Calu3 (cell line): ENCODE measurements around the gene DYTN. TPM values are rescaled to one million over a fixed set of nuclear protein-coding genes. Genes with fewer than 3 reads are reported as not detected.

Experiments used
- BruUV-seq: library from RNA; stranded (reverse); fragments of 400-500 nt; replicated peaks from 2 replicates; lab custom pipeline; 2021; lab: Mats Ljungman, UMichigan
- CTCF ChIA-PET: fragments of 300-600 bp; sonication (Branson Sonifier 250); formaldehyde crosslinking; loops from one replicate; lab custom pipeline; 2022; ENCODE audit warnings: antibody characterized with exemption; lab: Charles Lee
- DNase-seq: peaks from one replicate; pipeline ENCODE4 v3.0.0; 2022
- H3K27ac Mint-ChIP-seq: one replicate; pipeline ENCODE4 v1.8.0; 2022; ENCODE audit warnings: mixed read lengths; ENCODE audit not compliant: unreplicated experiment
- H3K27me3 Mint-ChIP-seq: one replicate; pipeline ENCODE4 v1.8.0; 2022; ENCODE audit warnings: mixed read lengths; ENCODE audit not compliant: unreplicated experiment
- H3K36me3 Mint-ChIP-seq: one replicate; pipeline ENCODE4 v1.8.0; 2022; ENCODE audit warnings: mild to moderate bottlenecking, moderate library complexity, mixed read lengths; ENCODE audit not compliant: insufficient read depth, unreplicated experiment
- H3K4me1 Mint-ChIP-seq: one replicate; pipeline ENCODE4 v1.8.0; 2022; ENCODE audit warnings: mild to moderate bottlenecking, low read depth, mixed read lengths; ENCODE audit not compliant: unreplicated experiment
- H3K4me3 Mint-ChIP-seq: one replicate; pipeline ENCODE4 v1.8.0; 2022; ENCODE audit warnings: mild to moderate bottlenecking, low read depth, moderate library complexity, mixed read lengths; ENCODE audit not compliant: unreplicated experiment
- H3K9me3 Mint-ChIP-seq: one replicate; pipeline ENCODE4 v1.8.0; 2022; ENCODE audit warnings: low read depth, mixed read lengths; ENCODE audit not compliant: unreplicated experiment
- CTCF ChIP-seq: fragments of 200-600 bp; IDR thresholded peaks from one replicate; pipeline ENCODE4 v1.8.0; 2022; ENCODE audit warnings: antibody characterized with exemption; ENCODE audit not compliant: unreplicated experiment
- intact Hi-C: fragments of 100-400 bp; cut with micrococcal nuclease; formaldehyde crosslinking; loops from one replicate; pipeline ENCODE4 v1.10.0; 2022; ENCODE audit not compliant: unreplicated experiment
- total RNA-seq: library from RNA; stranded (reverse); gene quantifications from 2 replicates; pipeline ENCODE4 v1.2.3, GENCODE V29; 2022

The DYTN gene
- total RNA-seq, 1 experiment from 2014 or later: not detected

- no peak for DNase-seq
- CTCF ChIA-PET: no interaction called here
- no TSS peak for BruUV-seq
- Mint-ChIP-seq H3K4me1 (no peaks in the 10 kb centered on the region), H3K4me3 (no peak overlapping the region), H3K27ac (no peak overlapping the region), H3K36me3 (no peaks in the 10 kb centered on the region), H3K27me3 (peaks cover 18% of the 10 kb centered on the region), H3K9me3 (no peaks in the 10 kb centered on the region)
- intact Hi-C loops: loop anchor here (10.0 kb wide), 1 partner anchor 286 kb away; no protein-coding TSS in a partner anchor
- no peak for TF ChIP-seq CTCF
Measured at GRCh38 chr2:206698811-206699210, 19.4 kb downstream of the DYTN start.

- no peaks in the 10 kb centered on the region for H3K9me3 Mint-ChIP-seq
- H3K27ac Mint-ChIP-seq: no peak overlapping the region
- H3K4me1 Mint-ChIP-seq: no peaks in the 10 kb centered on the region
- BruUV-seq: no TSS peak
- no peaks in the 10 kb centered on the region for H3K36me3 Mint-ChIP-seq
- TF ChIP-seq CTCF: no peak
- no peak for DNase-seq
- H3K4me3 Mint-ChIP-seq: no peak overlapping the region
- CTCF ChIA-PET: interaction anchor here (0.6 kb wide), 1 partner anchor 146 kb away, joined by 3 read pairs; no protein-coding TSS in a partner anchor
- H3K27me3 Mint-ChIP-seq: peaks cover 9% of the 10 kb centered on the region
- intact Hi-C loops: loop anchor here (10.0 kb wide), 1 partner anchor 288 kb away; no protein-coding TSS in a partner anchor
Measured at GRCh38 chr2:206696910-206697309, 21.3 kb downstream of the DYTN start.

- Mint-ChIP-seq H3K4me1 (no peaks in the 10 kb centered on the region), H3K4me3 (no peak overlapping the region), H3K27ac (no peak overlapping the region), H3K27me3 (peaks cover 11% of the 10 kb centered on the region), H3K36me3 (no peaks in the 10 kb centered on the region), H3K9me3 (no peaks in the 10 kb centered on the region)
- intact Hi-C loops: loop anchor here (1.0 to 10.0 kb wide), 4 partner anchors 88 to 784 kb away; no protein-coding TSS in a partner anchor
- DNase-seq: peak; percentile 58
- peak; percentile 70 for TF ChIP-seq CTCF
- BruUV-seq: no TSS peak
- CTCF ChIA-PET: no interaction called here
Measured at GRCh38 chr2:206693399-206694137, 24.6 kb downstream of the DYTN start.

GRCh38 chr2:206692971-206693370 is 25.2 kb downstream of the DYTN start:
- BruUV-seq: no TSS peak

More at GRCh38 chr2:206692971-206693370, 25.2 kb downstream of the DYTN start:
- no peak for TF ChIP-seq CTCF
- intact Hi-C loops: loop anchor here (1.0 to 10.0 kb wide), 4 partner anchors 88 to 784 kb away; no protein-coding TSS in a partner anchor
- H3K36me3 Mint-ChIP-seq: no peaks in the 10 kb centered on the region
- no peaks in the 10 kb centered on the region for H3K9me3 Mint-ChIP-seq
- H3K27ac Mint-ChIP-seq: no peak overlapping the region
- peaks cover 11% of the 10 kb centered on the region for H3K27me3 Mint-ChIP-seq
- no peaks in the 10 kb centered on the region for H3K4me1 Mint-ChIP-seq
- DNase-seq: no peak
- CTCF ChIA-PET: no interaction called here
- H3K4me3 Mint-ChIP-seq: no peak overlapping the region
